Endothelial cell of umbilical vein (primary cell): ENCODE data around the gene FRY. TPM values are rescaled to one million over a fixed set of nuclear protein-coding genes. Genes with fewer than 3 reads are reported as not detected.

Experiments used
- BruUV-seq: library from RNA; stranded (reverse); fragments of 400-500 nt; replicated peaks from 2 replicates; lab custom pipeline; 2021; lab: Mats Ljungman, UMichigan
- CTCF ChIA-PET: fragments of 300-600, 350-600 bp; sonication (Branson Sonifier 250); formaldehyde crosslinking; loops from one replicate; lab custom pipeline; 2021; ENCODE audit warnings: antibody characterized with exemption, inconsistent platforms; lab: Charles Lee
- POLR2A ChIA-PET: fragments of 300-600, 350-600 bp; sonication (Branson Sonifier 250); formaldehyde crosslinking; loops from one replicate; lab custom pipeline; 2021; ENCODE audit warnings: antibody characterized with exemption, inconsistent platforms; lab: Charles Lee
- DNase-seq: peaks from one replicate; pipeline ENCODE4 v3.0.0-alpha.2; 2011; ENCODE audit warnings: low read depth, low spot score
- FAIRE-seq: peaks from 2 replicates; lab custom pipeline; 2011; peaks lifted over from hg19 to GRCh38; lab: Jason Lieb, UNC
- H2AFZ ChIP-seq: 2 replicates; pipeline ENCODE4 v1.6.0; 2012; ENCODE audit warnings: low read depth, low read length, control low read depth, inconsistent platforms
- H3K27ac ChIP-seq: 2 replicates; pipeline ENCODE4 v1.5.1; 2011; ENCODE audit warnings: low read depth, mild to moderate bottlenecking, control low read depth, low read length, moderate library complexity; ENCODE audit not compliant: insufficient read depth
- H3K27me3 ChIP-seq, 2 experiments: 2 replicates each; pipeline versions ENCODE4 v1.6.0 to v1.6.1; 2011; ENCODE audit warnings: low read length in 2 of 2, mixed read lengths in 1 of 2; ENCODE audit not compliant: control insufficient read depth in 2 of 2, insufficient read depth in 2 of 2
- H3K36me3 ChIP-seq, 2 experiments: 2 replicates in 1 of 2; 3 replicates in 1 of 2; pipeline ENCODE4 v1.5.1; 2011; ENCODE audit warnings: low read length in 2 of 2, mild to moderate bottlenecking in 1 of 2, moderate library complexity in 1 of 2; ENCODE audit not compliant: control insufficient read depth in 2 of 2, insufficient read depth in 2 of 2; ENCODE audit errors: extremely low read depth in 1 of 2
- H3K4me1 ChIP-seq: 3 replicates; pipeline ENCODE4 v1.5.1; 2011; ENCODE audit warnings: mild to moderate bottlenecking, low read length; ENCODE audit not compliant: control insufficient read depth, insufficient read depth; ENCODE audit errors: extremely low read depth
- H3K4me2 ChIP-seq: 2 replicates; pipeline ENCODE4 v1.6.1; 2011; ENCODE audit warnings: low read length, control low read depth, mixed read lengths; ENCODE audit not compliant: insufficient read depth
- H3K4me3 ChIP-seq, 3 experiments: fragments of 200-600 bp in 1 of 3; sonication (generic), shearing (Covaris generic) in 1 of 3; replicated peaks in 1 of 3; 2 replicates each; pipeline ENCODE4 v1.5.1; 2011 to 2016; ENCODE audit warnings: control low read depth in 3 of 3, low read length in 3 of 3, mild to moderate bottlenecking in 2 of 3, inconsistent platforms in 1 of 3, low read depth in 1 of 3, moderate library complexity in 1 of 3; ENCODE audit not compliant: insufficient read depth in 1 of 3
- H3K79me2 ChIP-seq: 2 replicates; pipeline ENCODE4 v1.6.0; 2012; ENCODE audit warnings: low read length, inconsistent platforms; ENCODE audit not compliant: control insufficient read depth, insufficient read depth
- H3K9ac ChIP-seq: replicated peaks from 2 replicates; pipeline ENCODE3; 2011; ENCODE audit warnings: low read length, control low read depth; ENCODE audit not compliant: insufficient read depth; ENCODE audit errors: extremely low read depth
- H3K9me1 ChIP-seq: replicated peaks from 3 replicates; pipeline ENCODE4 v1.6.0; 2011; ENCODE audit warnings: mild to moderate bottlenecking, low read length; ENCODE audit not compliant: control insufficient read depth, insufficient read depth; ENCODE audit errors: extremely low read depth
- H3K9me3 ChIP-seq: replicated peaks from 2 replicates; pipeline ENCODE4 v1.5.1; 2012; ENCODE audit warnings: low read length, inconsistent platforms; ENCODE audit not compliant: control insufficient read depth, insufficient read depth
- H4K20me1 ChIP-seq: replicated peaks from 2 replicates; pipeline ENCODE3; 2011; ENCODE audit warnings: mild to moderate bottlenecking, low read length; ENCODE audit not compliant: control insufficient read depth, insufficient read depth; ENCODE audit errors: extremely low read depth
- EZH2 ChIP-seq: IDR thresholded peaks from 2 replicates; pipeline ENCODE4 v1.6.1; 2012; ENCODE audit warnings: borderline replicate concordance, low read depth, mild to moderate bottlenecking, moderate library complexity, low read length, inconsistent platforms; ENCODE audit not compliant: severe bottlenecking
- FOS ChIP-seq: IDR thresholded peaks from 2 replicates; pipeline ENCODE4 v1.6.1; 2011; ENCODE audit warnings: mild to moderate bottlenecking, low read length, moderate library complexity, borderline replicate concordance; ENCODE audit not compliant: insufficient read depth
- GATA2 ChIP-seq: IDR thresholded peaks from 2 replicates; pipeline ENCODE4 v1.7.0; 2011; ENCODE audit warnings: low read depth, mild to moderate bottlenecking, moderate library complexity, mixed read lengths, low read length; ENCODE audit not compliant: insufficient read length, insufficient read depth
- JUN ChIP-seq: IDR thresholded peaks from 2 replicates; pipeline ENCODE4 v1.6.1; 2011; ENCODE audit warnings: borderline replicate concordance, low read depth; ENCODE audit not compliant: insufficient read length, insufficient read depth
- MYC ChIP-seq: IDR thresholded peaks from one replicate; pipeline ENCODE4 v1.6.1; 2011; ENCODE audit warnings: mild to moderate bottlenecking, low read depth, low read length
- POLR2A ChIP-seq: IDR thresholded peaks from 2 replicates; pipeline ENCODE4 v1.6.1; 2012; ENCODE audit warnings: low read depth, mild to moderate bottlenecking, control low read depth, low read length
- POLR2AphosphoS5 ChIP-seq: IDR thresholded peaks from 2 replicates; pipeline ENCODE4 v1.6.1; 2012; ENCODE audit warnings: low read depth, mild to moderate bottlenecking, control low read depth, low read length, moderate library complexity; ENCODE audit not compliant: insufficient read depth
- dilution Hi-C: fragments of 300-500 bp; cut with MboI; formaldehyde crosslinking; loops from one replicate; pipeline ENCODE4 v1.15.0; 2019; ENCODE audit warnings: low sequenced_read_pairs; ENCODE audit not compliant: extremely low pct_ligation_motif_present
- intact Hi-C: fragments of 100-400 bp; cut with micrococcal nuclease; formaldehyde crosslinking; loops from one replicate; pipeline ENCODE4 v1.10.0; 2022
- polyA plus RNA-seq, 4 experiments: library from polyadenylated mRNA; depleted of rRNA in 3 of 4; stranded (reverse) in 3 of 4; unstranded in 1 of 4; fragments of >200 nt; gene quantifications; 2 replicates each; pipeline versions ENCODE4 v1.2.1 to v1.2.3, GENCODE V29; 2011 to 2012; ENCODE audit warnings: missing spikeins in 1 of 4
- total RNA-seq: library from RNA; stranded (reverse); gene quantifications from 2 replicates; pipeline ENCODE4 v1.2.3, GENCODE V29; 2021
- TF ChIP-seq, protein P1 (sequence below), 2 donors: IDR thresholded peaks; 1 replicate in 1 of 2; 2 replicates in 1 of 2; pipeline ENCODE4 v1.5.1; 2011; ENCODE audit warnings: low read length in 2 of 2, mild to moderate bottlenecking in 2 of 2, moderate library complexity in 2 of 2, control low read depth in 1 of 2, inconsistent platforms in 1 of 2, low read depth in 1 of 2; ENCODE audit not compliant: insufficient read depth in 1 of 2; ENCODE audit errors: extremely low read depth in 1 of 2
- TF ChIP-seq, protein P2 (sequence below): IDR thresholded peaks from 2 replicates; pipeline ENCODE4 v1.6.1; 2011; ENCODE audit not compliant: insufficient read depth, insufficient read length

Gene FRY
- total and polyA plus RNA-seq, 2 donors (not counting 3 experiments of a cell fraction or from before 2014, with no cell fraction given): 57.3 to 75.8 TPM

DNA sequence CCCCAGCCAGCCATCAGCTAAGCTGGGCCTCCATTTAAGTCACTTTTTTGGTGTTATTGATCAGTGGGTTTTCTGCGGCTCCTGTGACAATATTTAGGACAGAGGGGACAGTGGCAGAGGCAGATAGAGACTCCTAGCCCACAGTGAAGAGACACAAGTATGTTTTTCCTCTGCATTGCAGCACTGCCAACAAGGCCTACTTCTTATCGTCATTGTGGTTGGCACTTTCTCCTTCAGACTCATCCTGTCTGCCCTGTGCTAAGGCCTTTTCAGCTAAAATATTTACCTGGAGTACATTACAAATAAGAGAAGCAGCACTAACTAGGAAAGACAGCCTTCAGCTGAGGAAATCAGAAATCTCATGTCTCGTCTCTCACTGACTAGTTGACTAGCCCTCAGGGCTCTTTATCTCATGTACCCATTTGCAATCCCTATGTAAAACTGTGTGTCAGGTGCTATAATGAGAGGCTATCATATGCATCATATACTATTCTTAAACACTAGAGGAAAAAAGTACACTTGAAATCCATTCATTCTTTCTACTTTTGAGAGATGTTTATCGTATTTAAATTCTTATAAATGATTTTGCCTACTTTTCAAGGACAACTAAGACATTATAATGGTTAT is 221.4 kb downstream of the FRY start:
- H4K20me1 ChIP-seq: no peaks in the 10 kb centered on the region
- peaks cover 32% of the 10 kb centered on the region for H3K4me1 ChIP-seq
- no peaks in the 10 kb centered on the region for H3K36me3 ChIP-seq
- H3K9me3 ChIP-seq: no peaks in the 10 kb centered on the region
- no TSS peak for BruUV-seq
- H3K9ac ChIP-seq: no peak overlapping the region
- POLR2A ChIA-PET: no interaction called here
- no peak overlapping the region for H3K27ac ChIP-seq
- H3K27me3 ChIP-seq: no peaks in the 10 kb centered on the region
- CTCF ChIA-PET: no interaction called here
- H3K4me3 ChIP-seq: no peak overlapping the region
- TF ChIP-seq FOS: no peak
- TF ChIP-seq, protein P1, sequence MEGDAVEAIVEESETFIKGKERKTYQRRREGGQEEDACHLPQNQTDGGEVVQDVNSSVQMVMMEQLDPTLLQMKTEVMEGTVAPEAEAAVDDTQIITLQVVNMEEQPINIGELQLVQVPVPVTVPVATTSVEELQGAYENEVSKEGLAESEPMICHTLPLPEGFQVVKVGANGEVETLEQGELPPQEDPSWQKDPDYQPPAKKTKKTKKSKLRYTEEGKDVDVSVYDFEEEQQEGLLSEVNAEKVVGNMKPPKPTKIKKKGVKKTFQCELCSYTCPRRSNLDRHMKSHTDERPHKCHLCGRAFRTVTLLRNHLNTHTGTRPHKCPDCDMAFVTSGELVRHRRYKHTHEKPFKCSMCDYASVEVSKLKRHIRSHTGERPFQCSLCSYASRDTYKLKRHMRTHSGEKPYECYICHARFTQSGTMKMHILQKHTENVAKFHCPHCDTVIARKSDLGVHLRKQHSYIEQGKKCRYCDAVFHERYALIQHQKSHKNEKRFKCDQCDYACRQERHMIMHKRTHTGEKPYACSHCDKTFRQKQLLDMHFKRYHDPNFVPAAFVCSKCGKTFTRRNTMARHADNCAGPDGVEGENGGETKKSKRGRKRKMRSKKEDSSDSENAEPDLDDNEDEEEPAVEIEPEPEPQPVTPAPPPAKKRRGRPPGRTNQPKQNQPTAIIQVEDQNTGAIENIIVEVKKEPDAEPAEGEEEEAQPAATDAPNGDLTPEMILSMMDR (IDR thresholded peaks at IDR 0.05; ENCODE audit: extremely low read depth in 1 of 2, insufficient read depth in 1 of 2, low read depth in 1 of 2, low read length in 2 of 2): no peak
- no peak for TF ChIP-seq JUN
- TF ChIP-seq POLR2AphosphoS5: no peak
- TF ChIP-seq MYC: no peak
- TF ChIP-seq, protein P2, sequence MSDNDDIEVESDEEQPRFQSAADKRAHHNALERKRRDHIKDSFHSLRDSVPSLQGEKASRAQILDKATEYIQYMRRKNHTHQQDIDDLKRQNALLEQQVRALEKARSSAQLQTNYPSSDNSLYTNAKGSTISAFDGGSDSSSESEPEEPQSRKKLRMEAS: no peak
- no peak for TF ChIP-seq EZH2
- no peak for TF ChIP-seq POLR2A
- TF ChIP-seq GATA2: no peak
- intact Hi-C loops (no loop called here), dilution Hi-C loops (no loop called here)
- H2AFZ ChIP-seq: no peak overlapping the region
- no peak overlapping the region for H3K4me2 ChIP-seq
- DNase-seq (no peak), FAIRE-seq (no peak)
- H3K79me2 ChIP-seq: no peaks in the 10 kb centered on the region
- H3K9me1 ChIP-seq: no peaks in the 10 kb centered on the region
